Measurements from ENCODE around the gene ANKRD11.

- TF ChIP-seq CTCF (IDR thresholded peaks at IDR 0.05) = no peak
- no peak for TF ChIP-seq POLR2A (IDR thresholded peaks at IDR 0.05)
Measured at GRCh38 chr16:89244754-89245153, 245.6 kb downstream of the ANKRD11 start.
